Activated CD8-positive, alpha-beta memory T cell treated with anti-CD3 and anti-CD28 coated beads for 1 hour (primary cell): ENCODE measurements around the gene SMIM17.
A peak's percentile ranks its signal among the peaks of the same experiment; 100 is the strongest.
"Not testable (repeated sequence)": the region's sequence is repeated elsewhere in the genome, so short reads cannot be mapped to it uniquely, and the experiment has no call there.

Experiments
- DNase-seq, 2 donors: peaks; one replicate each; pipeline ENCODE4 v3.0.0-alpha.2; 2020; ENCODE audit warnings: low read depth in 1 of 2; ENCODE audit errors: extremely low read depth in 1 of 2

SMIM17 gene

DNA sequence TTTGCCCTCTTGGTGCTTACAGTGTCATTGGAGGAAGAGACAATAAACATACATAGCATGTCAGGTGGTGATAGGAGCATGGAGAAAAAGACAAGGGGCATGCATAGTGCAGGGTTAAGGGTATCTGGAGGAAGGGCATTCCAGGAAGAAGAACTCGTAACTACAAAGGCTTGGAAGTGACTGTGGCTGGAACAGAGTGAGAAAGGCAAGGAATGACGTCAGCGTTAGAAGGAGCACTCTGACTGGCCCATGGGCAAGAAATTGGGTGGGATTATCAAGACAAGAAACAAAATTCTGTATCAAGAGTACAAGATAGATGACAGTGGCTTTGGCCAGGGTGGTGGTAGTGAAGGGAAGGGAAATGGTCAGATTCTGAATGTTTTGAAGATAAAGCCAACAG lies 11.2 kb downstream of the SMIM17 start:
- no peak for DNase-seq

DNA sequence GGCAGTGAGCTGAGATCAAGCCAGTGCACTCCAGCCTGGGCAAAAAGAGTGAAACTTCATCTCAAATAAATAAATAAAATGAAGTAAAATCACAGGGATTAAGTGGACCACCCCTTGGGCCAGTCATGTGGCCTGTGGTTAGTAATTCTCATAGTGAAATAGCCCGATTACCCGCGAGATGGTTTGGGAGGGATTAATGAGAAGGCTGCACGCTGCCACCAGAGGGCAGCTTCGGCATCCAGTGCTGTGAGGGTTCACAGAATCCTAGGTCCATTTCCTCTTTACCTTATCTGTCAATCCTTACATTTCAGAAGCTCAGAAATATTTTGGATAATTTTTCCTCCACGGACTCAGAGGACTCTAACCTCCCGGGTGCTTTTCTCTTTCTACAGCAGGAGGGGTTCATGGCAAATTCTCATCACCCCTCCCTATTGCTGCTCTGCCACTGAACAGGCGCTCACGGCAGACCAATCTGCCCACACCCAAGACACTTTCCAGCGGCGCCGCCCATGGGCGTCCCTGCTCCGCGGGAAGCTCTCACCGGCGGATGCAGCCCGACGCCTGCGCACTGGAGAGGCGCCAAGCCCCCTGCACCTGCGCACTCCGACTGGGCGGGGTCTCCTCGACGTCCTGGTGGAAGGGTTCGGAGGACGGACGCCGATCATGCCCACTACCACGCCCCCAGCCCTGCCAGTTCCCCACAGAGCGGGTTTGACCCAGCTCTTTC lies 17.6 kb downstream of the SMIM17 start:
- DNase-seq, result no peak

DNA sequence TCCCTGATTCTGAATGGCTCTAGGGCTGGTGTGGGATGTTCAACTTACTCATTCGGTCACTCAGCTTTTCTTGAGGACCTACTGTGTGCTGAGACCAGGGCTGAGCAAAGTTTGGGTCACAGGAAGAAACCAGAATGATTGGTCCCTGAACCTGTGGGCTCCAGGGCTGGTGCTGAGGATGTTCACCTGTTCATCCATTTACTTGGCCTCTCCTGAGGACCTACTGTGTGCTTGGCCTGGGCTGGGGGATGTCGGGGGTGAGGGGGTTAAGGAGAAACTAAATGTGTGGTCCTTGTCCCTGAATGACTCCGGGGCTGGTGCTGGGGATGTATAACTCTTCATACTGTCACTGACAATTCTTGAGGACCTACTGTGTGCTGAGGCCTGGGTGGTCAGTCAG lies 18.3 kb downstream of the SMIM17 start:
- no peak for DNase-seq

GRCh38 chr19:56663931-56664500 lies 21.1 kb downstream of the SMIM17 start:
- no peak for DNase-seq

DNA sequence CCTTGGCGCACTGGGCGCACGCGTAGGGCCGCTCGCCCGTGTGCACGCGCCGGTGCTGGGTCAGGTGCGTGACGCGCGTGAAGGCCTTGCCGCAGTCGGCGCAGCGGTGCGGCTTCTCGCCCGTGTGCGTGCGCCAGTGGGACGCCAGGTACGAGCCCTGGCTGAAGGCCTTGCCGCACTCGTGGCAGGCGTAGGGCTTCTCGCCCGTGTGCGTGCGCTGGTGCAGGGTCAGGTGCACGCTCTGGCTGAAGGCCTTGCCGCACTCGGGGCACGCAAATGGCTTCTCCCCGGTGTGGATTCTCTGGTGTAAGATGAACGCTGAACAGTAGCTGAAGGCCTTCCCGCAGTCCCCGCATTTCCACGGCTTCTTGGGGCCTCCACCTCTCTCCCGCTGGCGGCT lies 21.6 kb downstream of the SMIM17 start:
- no peak for DNase-seq

DNA sequence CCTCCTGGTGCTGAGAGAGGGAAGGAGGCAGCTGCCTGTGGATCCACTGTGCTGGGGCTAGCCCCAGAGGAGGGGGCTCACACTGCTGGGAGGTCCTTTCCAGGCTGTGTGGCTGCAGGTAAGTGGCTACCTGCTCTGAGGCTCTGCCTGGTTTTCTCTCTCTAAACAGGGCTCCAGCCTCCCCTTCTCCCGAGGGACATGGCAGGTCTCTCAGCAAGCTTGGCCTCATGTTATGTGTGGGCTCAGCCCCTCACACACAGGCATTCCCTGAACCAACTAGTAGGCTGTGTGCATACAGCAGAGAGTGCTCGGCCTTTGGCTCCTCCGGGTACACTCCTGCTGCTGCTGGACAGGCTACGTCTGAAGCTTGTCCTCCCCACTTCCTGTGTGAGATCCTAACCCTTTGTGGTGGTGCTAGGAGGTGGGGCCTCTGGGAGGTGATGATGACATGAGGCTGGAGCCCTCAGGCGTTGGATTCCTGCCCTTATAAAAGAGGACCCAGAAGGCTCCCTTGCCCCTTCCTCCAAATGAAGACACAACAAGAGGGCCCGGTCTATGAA lies 24.4 kb downstream of the SMIM17 start:
- no peak for DNase-seq

DNA sequence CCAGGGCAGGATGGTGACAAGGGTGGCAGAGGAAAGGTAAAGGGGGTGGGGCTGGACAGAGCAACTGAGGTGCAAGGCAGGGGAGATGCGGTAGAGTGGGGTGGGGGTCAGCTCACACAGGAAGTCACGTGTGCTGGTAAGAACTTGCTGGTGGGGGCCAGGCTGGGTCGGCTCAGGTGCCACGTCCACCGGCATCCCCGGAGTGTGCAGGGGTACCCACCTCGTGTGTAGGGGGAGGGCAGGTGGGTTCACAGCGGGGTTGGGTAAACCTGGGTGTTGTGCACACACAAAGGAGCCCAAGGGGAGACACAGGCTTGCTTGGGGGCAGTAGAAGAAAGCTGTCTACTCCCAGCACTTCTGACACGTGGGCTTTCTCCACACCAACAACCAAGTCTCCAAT lies 25.7 kb downstream of the SMIM17 start:
- no peak for DNase-seq

DNA sequence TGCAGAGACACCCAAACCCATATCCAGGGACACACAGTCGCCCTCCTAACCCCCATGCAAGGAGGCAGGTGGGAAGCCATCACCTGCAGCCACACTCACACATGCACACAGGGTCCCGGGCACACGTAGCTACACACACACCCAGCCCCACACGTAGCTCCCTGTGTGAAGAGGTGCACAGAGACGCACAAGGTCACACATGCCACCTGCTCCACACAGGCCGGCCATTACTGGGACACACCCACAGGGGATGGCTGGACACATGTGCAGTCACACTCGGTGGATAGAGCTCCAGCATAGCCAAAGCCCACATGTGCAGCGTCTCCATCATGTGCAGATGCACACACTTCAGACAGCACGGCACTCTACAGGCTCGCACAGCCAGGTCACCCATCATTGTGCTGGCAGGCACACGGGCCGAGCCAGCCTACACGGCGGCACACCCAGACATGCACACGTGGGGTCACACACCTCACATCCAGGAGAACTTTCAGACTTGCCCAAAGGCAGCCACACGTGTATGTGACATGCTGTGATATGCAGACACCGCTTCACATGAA lies 27.5 kb downstream of the SMIM17 start:
- DNase-seq, result no peak

- DNase-seq, result no peak
Observed at GRCh38 chr19:56670961-56671612, 28.1 kb downstream of the SMIM17 start.

- peak; percentile 28 to 76 for DNase-seq
Observed at GRCh38 chr19:56671613-56671994, 28.6 kb downstream of the SMIM17 start, which contains the start of gene ZNF835. ZNF835 (minus strand) TSS chr19:56671757; CDS start chr19:56665198, 6,559 bp downstream.

DNA sequence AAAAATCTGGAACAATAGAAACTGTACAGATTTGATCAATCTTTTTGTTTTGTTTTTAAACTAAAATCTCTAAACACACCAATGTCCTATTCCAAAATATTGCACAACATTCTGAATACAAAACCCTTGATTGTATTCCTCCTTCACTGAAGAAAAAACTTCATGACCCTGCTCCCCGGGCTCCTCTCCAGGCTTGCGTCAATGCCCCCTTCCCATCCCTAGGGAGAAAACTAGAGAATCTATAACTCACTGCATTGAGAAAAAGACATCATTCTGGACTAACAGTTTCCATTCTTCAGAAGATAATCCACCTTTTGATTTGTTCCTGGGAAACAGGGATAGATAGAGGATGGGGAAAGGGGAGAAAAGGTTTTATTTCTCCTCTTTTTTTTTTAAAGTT lies 29.7 kb downstream of the SMIM17 start:
- not testable (repeated sequence) for DNase-seq

GRCh38 chr19:56678205-56678604 lies 35.2 kb downstream of the SMIM17 start:
- no peak for DNase-seq

DNA sequence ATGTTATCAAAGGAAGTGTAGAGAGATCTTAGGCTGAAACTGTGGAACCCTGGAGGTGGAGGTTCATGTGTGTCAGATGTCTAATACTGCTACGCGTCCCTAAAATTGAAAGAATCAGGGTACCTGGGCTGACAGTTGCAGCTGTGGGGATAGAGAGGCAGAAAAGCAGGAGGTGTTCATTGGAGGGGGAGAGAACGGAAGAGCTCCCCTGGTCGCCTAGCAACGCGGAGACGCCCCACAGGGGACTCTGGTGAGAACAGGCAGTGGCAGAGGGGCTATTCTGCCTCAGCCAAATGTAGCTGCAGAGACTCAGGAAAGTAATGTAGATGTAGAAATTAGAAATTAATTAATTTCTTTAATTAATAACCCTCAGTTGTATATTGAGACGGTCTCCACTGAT lies 38.7 kb downstream of the SMIM17 start:
- no peak for DNase-seq

- DNase-seq, result no peak
Observed at GRCh38 chr19:56683116-56683515, 40.2 kb downstream of the SMIM17 start.

- no peak for DNase-seq
Observed at GRCh38 chr19:56687031-56687430, 44.1 kb downstream of the SMIM17 start.

GRCh38 chr19:56689198-56689597 lies 46.2 kb downstream of the SMIM17 start:
- DNase-seq, result no peak

DNA sequence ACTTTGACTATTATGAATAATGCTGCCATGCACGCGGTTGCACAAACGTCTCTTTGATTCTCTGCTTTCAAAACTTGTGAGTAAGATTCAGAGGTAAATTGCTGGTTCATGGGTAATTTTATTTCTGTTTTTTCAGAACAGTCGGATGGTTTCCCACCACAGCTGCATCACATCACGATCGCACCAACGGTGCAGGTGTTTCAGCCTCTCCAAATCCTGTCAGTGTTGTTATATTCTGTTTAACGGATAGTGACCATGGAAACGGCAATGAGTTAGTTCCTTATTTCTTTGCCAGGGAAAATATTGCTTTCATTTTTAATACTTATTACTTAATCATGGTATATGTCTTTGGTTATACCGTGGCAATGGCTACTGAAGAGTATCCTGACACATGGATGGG lies 47.7 kb downstream of the SMIM17 start:
- no peak for DNase-seq

GRCh38 chr19:56692206-56692895 lies 49.4 kb downstream of the SMIM17 start:
- no peak for DNase-seq

DNA sequence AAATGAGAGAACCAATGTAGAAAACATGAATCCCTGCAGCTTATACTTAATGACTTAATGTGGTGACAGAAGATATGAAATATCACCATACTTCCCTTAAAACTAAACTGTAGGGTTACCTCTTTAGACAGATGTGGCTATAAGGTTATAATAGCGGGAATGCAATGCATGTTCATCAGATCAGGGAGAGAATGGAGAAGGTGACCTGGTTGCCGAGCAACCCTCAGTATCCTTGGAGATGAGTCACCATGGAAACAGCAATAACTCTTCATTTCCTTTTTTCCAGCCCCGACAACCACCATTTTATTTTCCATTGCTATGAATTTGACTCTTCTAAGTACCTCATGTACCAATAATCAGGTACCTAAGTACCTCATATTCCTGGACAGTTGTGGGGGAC lies 56.6 kb downstream of the SMIM17 start:
- DNase-seq, result no peak

DNA sequence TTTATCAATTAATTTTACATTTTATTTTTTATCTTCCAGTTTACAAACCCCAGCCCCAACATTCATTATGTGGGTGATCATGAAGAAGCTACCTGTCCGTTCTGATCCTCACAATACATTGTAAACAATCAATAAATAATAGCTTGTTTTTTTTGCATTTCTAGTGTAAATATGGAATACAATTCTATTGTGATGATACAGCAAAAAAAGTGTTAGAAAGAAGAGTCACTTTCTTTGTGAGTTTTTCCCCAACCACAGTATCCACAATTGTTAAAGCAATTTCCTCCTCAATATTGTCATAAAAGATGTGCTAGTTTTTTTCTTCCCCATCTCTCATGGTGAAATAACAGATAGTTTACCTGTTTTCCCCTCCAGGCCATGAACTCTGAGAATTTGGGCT lies 58.9 kb downstream of the SMIM17 start:
- DNase-seq, result no peak

DNA sequence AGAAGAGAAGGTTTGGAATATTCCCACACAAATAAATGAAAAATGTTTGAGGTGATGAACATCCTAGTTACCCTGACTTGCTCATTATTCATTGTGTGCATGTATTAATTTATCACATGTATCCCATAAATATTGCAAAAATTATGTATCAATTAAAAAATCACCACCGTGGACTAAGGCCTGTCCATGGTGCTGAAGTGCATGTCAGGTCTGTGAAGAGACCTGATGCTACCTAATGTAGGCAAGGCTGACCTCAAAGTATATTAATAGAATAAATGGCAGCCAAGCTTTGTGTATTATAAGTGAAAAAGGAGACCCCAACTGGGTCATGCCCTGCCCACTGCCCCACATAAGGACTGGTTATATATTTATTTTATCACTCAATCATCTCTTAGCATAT lies 63.0 kb downstream of the SMIM17 start:
- DNase-seq, result no peak
